Embryonic facial prominence (tissue), 1 donor: ENCODE data around the gene SCN4A.
A peak's percentile ranks its signal among the peaks of the same experiment; 100 is the strongest.

Experiments used
- DNase-seq: peaks from one replicate; pipeline ENCODE4 v3.0.0-alpha.2; 2016; ENCODE audit errors: extremely low spot score

Gene SCN4A

DNA sequence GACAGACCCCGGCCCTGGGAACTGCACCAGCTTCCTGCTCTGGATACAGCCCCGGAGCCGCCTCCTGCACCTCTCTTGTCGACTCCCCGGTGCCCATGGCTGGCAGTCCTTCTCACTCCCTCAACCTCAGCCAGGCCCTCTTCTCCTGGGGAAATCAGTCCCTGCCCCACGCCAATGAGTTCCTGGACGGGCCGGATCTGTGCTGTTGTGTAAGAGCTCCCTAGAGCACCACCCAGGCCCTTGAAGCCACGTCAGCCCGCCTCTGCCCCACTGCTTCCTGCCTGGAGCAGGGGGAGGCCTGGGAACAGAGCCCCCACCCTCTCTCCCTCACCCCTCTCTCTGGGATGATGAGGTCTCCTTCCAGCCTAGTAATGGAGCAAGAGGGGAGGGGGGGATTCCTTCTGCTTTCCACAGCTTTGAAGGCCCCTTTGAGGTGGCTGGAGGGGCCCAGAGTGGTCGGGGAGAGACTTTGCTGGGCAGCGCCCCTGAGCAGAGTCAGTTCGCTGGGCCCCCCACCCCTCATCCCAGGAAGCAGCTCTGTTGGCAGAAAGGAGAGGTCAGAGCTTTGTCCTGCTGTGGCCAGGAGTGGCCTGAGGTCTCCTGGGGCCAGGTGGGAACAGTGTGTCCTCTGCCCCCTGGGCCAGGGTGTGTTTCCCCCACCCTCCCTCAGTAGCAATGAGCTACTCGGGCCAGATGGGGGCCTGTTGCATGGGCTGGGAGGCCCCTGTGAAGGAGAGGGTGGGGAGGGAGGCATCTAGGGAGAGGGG, 29.2 kb upstream of the SCN4A start:
- DNase-seq: no peak

DNA sequence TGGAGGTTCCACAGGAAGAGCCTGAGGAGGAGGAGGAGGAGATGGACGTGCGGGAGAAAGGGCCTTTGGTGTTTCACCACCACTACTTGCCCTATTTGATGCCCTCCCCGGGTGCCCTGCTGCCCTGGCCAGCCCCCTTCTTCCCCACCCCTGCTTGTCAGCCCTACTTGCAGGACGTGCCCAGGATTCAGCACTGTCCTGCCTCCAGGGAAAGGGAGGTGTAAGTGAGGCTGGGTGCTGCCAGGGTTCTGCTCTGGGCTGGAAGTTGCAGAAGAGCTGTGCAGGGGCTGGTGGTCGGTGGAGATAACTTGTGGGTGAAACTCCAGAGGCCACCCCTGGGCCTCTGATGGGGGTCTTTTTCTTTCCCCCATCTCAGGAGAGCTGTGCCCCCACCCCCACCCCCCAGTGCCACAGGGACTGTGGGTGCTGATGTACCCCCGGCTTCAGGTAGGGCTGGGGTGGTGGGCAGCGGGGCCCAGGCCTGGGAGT, 28.4 kb upstream of the SCN4A start:
- no peak for DNase-seq

DNA sequence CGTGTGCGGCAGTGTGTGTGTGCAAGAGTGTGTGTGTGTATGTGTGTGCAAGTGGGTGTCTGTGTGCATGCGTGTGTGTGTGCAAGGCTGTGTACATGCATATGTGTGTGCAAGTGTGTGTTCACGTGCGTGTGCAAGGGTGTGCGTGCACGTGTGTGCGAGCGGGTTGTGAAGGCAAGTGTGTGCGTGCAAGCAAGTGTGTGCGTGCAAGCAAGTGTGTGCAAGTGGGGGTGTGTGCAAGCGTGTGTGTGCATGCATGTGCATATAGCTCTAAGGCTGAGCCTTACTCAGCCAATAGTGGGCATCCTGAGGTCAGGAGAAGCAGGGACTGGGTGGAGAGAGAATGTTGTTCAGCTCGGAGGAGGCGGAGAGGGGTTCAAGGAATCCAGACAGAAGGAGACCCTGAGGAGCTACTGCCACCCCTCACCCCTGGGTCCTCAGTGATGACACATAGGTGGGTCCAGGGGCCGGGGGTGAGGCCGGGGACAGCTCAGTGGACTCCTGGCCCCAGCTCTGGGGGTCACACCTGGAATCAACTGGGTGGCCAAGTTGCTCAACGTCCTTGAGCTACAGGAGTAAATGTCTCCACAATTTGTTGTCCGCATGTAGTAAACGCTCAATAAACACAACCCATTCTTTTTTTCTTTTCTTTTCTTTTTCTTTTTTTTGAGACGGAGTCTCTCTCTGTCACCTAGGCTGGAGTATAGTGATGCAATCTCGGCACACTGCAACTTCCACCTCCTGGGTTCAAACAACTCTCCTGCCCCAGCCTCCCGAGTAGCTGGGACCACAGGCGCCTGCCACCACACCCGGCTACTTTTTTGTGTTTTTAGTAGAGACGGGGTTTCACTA, 27.2 kb upstream of the SCN4A start:
- no peak for DNase-seq

DNA sequence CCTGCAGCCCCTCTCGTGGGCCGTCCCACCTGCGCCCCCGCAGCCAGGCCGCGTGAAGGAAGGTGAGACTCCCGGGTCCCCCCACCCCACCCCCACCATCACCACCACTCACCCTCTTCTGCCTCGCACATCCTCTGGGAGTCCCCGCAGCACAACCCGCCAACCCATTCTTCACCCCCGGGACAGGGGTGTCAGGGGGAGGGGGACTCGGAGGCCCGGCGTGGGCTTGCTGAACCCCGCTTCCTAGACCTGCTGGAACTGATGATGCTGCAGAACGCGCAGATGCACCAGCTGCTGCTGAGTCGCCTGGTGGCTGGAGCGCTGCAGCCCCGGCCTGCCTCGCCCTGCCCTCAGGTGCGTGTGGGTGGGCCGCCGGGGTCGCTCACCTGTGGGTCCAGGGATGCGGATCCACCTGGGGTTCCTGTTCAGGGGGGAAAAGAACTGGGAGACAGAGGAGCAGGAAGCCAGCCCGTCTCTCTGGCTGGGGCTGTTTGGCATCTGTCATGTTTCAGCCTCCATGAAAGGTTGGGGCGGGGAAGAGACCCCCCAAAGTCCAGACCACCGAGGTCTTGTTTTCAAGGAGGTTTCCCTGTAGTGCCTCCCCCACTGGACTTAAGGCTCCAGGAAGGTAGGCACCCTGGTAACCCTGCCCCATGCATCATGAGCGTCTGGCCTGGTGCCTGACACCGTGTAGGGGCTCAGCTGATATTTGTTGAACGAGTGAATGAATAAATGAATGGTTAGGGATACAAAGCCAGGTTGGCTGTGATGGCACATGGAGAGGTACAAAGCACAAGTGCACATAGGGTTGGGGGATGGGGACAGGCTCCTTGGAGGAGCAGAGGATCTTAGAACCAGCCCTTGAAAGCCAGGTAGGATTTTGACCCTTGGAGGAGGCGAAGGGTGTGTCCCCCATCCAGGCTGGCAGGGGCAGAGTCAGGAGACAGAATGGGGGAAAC, 26.3 kb upstream of the SCN4A start:
- no peak for DNase-seq

DNA sequence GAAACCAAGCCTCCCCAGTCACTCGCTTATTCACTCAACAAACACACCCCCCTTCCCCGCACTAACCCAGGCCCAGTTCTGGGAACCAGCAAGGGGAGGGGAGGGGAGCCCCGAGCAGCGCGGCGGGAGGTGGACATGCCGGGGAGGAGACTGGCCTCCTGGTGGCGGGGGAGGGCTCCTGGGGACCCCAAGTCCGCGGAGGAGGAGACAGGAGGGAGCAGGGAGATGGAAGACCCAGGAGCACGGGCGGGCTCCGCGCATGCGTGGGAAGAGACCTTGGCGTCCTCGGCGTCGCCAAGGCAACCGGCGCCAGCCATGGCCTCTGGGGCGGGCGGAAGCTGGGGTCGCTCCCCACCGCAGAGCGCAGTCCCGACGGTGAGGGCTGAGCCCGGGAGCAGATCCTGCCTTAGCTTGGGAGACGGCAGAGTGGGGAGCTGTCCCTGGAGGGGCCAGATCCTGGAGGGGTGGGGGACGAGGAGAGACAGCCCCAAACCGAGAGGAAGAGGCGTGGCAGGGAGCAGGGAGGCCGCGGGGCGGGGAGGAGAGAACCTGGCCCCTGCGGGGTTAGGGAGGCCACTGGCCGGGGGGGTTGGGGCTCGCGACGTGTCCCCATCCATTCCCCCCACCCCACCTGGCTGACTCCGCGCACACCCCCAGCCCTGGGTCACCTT, 25.5 kb upstream of the SCN4A start, which contains the start of gene PRR29:
TSS of gene PRR29 (plus strand) at position 302 of the 671 bp plus-strand sequence. CDS start at position 316, 14 bp downstream.
- DNase-seq: peak; percentile 59

DNA sequence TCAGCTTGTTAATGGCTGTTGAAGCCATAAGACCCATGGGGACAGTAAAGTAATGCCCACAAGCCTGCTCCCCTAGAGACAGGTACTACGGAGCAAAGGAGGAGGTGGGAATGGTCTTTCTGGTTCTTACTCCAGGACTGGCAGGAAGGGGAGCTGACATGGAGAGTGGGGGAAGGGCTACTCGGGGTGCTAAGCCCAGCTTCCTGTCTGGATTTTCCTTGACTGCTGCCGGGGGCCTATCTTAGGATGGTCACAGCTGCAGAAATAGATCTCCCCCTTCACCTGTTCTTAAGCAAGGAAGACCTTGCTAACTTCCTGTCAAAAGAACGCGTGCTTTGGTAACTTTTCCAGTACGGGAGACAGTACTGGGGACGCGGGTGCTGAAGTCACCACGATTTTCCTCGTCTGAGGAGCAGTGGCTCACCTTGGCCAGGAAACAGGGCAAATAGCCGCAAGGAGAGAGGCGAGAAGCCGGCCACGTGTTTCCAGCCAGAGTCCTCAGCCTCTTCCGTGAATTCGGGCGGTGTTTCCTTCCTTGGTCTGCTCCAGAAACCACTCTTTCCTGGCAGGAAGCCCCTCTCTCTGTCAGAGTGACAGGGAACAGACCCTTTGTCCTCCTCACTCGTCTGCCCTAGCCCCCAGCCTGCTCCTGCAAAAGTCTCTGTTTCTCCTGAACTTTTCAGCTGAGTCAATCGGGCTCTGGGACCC, 24.8 kb upstream of the SCN4A start:
- DNase-seq: no peak

DNA sequence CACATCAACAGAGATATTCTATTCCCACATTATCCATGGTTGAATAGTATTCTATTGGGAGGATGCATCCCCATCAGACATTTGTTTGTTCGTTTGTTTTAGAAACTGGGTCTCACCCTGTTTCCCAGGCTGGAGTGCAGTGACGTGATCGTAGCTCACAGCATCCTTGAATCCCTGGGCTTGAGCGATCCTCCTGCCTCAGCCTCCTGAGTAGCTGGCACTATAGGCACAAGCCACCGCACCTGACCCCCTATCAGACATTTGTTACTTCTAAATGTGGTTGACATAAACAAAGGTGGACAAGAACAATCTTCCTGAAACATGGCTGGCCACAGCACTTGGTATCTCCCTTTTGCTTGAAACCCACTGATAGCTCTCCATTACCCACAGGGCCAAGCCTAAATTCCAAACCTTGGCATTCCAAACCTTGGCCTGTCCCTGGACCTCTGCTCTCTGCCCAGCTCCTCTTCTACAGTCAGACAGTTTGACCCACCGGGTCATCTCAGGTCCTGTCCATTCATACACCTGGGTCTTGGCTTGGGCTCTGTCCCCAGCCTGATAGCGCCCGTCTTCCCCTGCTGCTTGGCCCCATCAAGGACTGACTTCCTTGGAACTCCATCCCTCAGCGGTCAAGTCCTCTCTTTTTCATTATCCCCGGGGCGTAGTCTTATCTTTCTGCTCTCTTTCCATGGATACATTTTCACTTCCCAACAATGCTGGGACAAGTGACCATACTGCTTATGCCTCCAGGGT, 23.9 kb upstream of the SCN4A start:
- no peak for DNase-seq

DNA sequence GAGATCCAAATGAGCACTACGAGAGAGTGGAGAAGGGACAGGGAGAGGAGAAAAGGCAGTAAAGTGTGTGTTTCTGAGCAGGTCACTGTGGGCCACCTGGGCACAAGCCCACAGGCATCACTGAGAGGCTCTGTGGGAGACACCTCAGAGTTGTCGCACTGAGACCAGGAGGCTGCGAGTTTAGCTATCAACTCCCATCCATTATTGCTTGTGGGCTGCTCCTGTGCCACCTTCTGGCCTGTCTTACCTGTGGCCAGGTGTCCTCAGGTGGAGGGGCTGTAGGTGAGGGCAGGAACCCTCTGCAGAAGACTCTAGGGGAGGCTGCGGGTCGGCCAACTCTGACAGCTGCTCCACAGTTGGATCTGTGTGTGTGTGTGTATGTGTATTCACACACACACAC, 22.9 kb upstream of the SCN4A start:
- DNase-seq: no peak

DNA sequence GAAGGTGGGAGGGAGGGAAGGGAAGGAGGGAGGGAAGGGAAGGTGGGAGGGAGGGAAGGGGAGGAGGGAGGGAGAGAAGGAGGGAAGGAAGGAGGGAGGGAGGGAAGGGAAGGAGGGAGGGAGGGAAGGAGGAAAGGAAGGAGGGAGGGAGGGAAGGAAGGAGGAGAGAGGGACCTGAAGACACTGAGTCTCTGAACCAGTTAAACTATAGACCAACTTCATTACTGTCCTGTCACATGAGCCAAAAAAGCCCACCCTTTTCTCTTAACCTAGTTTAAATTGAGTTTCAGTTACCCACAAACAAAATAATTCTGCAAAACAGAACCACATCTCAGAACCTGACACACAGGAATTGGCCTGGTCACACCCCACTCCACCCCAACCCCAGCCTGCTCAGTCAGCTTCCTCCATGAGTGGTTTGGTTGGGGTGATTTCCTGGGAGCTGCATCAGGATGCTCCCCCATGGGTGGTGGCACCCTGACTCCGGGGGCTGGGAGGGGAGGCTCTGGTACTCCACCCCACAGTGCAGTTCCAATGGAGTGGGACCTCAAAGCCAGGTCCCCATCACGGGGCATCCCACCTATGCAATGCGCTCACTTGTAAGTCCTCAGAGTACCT, 20.8 kb upstream of the SCN4A start:
- DNase-seq: no peak

DNA sequence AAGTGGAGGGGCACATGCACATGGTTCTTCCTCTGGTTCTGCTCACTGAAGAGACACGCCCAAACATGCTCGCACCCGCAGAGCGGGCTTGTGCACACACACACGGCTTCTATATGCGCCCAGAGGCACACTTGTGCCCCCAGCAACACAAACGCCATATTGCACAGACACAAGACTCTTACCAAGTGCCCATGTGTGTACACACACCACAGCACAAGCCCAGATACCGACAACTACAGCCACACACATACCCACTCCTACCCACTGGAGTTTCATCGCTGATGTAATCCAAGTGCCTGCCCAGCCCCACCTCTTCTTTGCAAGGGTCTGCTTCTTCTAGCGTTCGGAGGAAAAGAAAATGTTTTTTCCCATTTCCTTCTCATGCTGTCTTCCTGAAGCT, 18.9 kb upstream of the SCN4A start:
- no peak for DNase-seq

DNA sequence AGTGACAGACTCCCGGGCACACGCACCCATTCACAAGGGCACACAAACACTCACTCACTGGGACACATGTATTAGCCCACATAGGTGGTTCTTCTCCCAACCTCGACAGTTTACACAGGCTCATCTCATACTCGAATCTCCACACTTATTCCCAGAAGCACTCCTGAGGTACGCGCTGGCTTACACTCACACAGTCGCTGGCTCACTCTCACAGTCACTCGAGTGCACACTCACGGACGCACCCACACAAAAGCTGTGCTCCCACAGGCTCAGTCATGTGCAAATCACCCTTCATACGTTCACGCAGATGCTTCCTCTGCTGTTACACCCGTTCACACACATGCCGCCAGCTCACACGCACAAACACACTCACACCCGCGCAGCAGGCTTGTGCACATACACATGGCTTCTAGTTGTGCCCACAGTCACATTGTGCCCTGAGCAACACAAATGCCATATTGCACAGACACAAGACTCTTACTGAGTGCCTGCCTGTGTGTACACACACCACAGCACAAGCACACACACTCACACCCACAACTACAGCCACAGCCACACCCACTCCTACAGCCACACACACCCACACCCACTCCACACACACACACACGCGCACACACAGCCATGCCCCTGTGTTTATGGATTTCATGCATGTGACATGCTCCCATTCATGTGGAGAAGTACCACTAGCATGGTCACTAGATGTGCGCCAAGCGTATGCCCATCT, 17.1 kb upstream of the SCN4A start:
- no peak for DNase-seq

DNA sequence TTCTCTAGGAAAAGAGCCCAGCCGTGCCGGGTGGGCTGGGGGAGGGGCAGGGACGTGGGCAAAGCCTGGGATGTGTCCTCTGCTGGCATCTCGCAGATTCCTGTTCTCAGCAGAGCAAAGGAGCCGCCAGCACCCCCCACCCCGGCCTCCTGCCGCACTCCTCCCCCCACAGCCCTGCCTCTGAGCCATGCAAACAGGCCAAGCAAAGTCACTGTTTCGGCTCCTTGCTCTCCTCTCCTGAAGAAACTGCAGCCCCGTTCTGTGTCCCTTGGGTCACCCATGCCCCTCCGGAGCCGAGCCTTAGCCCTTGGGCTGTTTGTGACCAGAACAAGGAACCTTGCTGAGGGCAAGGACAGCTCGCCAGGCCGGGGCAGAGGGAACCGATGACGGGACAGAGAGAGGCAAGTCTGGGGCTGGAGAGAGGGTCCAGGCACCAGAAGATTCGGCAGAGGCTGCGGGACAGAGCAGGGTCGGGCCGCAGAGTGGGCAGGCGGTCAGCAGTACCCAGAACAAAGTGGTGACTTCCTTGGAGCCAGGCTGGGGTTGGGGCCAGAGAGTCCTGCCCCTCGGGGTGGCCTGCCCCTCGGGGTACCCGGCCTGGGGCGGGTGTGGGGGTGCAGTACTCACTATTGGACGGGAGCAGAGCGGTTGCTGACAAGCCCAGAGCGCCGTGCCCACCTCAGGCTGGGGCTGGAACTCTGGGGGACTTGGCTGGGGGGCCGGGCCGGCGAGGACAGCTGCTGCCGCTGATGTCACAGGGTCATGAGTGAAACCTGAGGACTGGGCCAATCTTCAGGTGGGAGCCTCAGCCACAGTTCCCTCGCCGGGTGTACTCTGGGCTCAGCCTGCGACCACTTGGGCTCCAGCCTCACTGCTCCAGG, 16.3 kb upstream of the SCN4A start:
- no peak for DNase-seq

DNA sequence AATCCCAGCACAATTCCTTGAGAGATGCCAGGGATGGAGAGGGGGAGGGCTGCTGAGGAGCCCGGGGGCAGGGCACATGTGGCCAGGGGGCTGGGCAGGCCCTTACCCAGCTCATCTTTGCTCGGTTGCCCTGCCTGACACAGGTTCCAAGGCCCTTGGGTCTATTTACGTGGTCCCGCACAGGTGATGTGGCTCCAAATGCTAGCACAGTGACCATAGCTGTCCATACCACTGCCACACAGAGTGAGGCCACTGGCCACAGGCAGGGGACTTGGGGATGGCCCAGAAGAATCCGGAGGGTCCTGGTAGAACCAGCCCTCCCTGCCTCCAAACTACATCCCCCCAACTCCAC, 15.4 kb upstream of the SCN4A start:
- no peak for DNase-seq

DNA sequence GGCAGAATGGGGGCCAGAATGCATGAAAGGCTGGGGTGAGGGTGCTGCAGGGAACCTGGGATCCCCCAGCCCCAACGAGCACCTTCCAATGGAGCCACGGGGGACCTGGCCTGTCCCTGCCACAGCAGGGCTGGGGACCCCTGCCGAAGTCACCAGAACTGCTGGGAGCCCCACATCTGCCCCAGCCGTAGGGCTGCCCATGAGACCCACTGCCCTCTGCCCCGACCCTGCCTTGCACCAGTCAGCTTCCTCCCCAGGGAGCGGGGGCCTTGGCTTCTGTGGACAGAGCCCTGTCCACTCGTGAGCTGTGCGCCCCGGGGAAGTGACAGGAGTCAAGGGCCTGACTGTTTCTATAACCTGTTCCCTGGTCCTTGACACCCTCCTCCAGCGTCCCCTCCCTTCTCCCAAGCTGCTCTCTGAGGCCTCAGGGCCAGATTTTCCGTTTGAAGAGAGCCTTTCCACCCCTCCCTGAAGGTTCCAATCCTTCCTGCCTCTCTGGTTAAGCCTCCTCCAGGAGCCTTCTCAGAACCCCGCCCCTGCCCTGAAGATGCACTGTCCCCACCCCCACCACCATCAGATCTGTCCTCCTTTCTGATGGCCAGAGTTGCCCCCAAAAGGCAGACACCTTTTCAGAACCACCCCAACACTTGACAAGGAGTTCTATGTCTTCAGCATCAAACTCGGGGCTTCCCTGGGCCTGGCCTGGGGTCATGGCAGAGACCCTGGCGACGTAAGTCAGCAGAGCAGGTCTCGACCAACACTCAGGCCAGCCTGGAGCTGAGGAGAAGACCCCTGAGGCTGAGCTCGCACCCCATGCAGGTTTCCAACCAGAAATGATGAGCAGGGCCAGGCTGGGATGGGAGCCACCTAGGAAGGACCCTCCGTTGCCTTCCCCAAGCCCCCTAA, 14.8 kb upstream of the SCN4A start:
- DNase-seq: no peak

DNA sequence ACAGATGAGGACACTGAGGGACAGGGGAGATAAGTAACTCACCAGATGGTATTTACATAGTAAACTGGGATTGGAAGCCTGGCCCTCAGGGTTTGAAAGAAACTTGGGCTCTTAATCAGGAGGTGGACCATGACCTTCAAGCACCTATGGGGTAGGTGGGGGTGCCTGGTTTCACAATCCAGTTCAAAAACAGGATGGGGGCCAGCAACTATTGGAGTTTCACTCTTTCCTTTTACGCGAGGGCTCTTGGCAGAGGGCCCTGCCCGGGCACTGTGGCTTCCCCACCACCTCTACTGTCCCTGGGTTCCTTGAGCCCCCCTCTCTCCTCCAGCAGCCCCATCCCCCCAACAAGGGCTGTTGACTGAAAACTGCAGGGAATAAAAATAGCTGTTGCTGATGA, 14.1 kb upstream of the SCN4A start:
- no peak for DNase-seq

DNA sequence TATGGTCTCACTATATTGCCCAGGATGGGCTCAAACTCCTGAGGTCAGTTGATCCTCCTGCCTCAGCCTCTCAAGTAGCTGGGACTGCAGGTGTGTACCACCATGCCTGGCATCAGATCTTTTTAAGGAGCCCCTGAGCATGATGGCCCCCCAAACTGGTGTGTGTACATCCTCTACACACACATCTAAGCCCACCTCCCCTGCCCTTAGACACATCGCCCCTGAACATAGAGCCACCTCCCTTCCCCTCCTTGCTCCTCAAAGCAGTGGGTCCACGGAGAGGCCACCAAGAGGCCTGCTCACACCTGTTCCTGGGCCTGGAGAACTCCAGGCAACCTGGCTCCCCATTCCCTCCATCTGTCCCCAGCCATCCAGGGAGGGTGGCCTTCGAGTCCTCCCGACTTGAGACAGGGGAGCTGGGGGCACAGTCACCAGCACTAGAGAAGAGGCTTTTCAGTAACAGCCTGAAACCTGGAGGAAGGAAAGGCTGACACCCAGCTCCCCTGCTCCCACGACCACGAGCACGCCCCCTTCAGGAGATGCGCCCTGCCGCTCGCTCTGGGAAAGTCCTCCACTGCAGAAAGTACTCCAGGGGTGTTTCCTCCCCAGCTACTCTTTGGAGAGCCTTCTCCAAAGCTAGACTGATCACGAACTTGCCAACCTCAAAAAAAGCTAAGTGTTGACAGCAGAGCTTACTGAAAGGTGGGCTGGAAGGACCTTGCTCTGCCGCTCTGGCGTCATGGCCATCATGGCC, 12.8 kb upstream of the SCN4A start:
- DNase-seq: no peak
